ENCODE results near the gene MITF. TPM values are rescaled to one million over a fixed set of nuclear protein-coding genes. Genes with fewer than 3 reads are reported as not detected.
A peak's percentile ranks its signal among the peaks of the same experiment; 100 is the strongest.

Gene MITF
- total and polyA plus RNA-seq, 2 experiments from 2014 or later = 73.2 to 99.9 TPM

DNA sequence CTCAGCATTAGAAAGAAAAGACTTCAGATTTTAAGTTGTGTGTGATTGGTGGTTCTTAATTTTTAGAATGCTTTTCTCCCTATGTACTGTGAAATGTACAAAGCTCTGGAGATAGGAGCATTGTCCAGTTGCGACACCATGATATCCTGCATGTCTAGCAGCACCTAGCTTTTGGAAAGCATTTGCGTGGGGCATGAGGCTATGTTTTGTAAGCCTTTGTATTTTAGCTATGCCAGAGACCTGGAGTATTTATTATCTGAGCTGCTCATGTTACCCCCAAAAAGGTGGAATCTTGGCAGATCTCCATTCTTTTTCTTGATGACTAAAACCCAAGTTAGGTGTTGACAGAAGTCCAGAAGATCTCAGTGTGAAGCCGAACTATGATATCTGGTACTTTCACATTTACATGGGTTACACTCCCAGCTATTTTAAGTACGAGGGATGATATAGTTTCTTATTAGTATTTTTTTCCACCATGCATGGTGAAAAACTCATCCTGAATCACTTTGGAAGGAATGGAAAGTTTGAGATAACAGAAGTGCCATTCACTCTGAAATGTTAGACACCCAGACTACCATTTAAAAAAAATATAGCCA lies 133.6 kb downstream of the MITF start:
- no peaks in the 10 kb centered on the region for H3K36me3 ChIP-seq
- H3K27me3 ChIP-seq = no peaks in the 10 kb centered on the region
- H3K4me3 ChIP-seq = no peak overlapping the region
- H3K27ac ChIP-seq = peak overlapping the region; percentile 73
- TF ChIP-seq, protein P1, sequence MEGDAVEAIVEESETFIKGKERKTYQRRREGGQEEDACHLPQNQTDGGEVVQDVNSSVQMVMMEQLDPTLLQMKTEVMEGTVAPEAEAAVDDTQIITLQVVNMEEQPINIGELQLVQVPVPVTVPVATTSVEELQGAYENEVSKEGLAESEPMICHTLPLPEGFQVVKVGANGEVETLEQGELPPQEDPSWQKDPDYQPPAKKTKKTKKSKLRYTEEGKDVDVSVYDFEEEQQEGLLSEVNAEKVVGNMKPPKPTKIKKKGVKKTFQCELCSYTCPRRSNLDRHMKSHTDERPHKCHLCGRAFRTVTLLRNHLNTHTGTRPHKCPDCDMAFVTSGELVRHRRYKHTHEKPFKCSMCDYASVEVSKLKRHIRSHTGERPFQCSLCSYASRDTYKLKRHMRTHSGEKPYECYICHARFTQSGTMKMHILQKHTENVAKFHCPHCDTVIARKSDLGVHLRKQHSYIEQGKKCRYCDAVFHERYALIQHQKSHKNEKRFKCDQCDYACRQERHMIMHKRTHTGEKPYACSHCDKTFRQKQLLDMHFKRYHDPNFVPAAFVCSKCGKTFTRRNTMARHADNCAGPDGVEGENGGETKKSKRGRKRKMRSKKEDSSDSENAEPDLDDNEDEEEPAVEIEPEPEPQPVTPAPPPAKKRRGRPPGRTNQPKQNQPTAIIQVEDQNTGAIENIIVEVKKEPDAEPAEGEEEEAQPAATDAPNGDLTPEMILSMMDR (IDR thresholded peaks at IDR 0.05; ENCODE audit: low read depth, low read length) = no peak
- peaks cover 43% of the 10 kb centered on the region for H3K4me1 ChIP-seq (ENCODE audit: low read depth)
- H3K9me3 ChIP-seq (ENCODE audit: low read depth) = no peaks in the 10 kb centered on the region
- peak; percentile 9 to 42 for DNase-seq (ENCODE audit: low read depth in 1 of 2, low spot score in 1 of 2)

GRCh38 chr3:69876073-69876472 lies 136.8 kb downstream of the MITF start:
- TF ChIP-seq, protein P1 (IDR thresholded peaks at IDR 0.05; ENCODE audit: low read depth, low read length) = no peak
- no peak for DNase-seq (ENCODE audit: low read depth in 1 of 2, low spot score in 1 of 2)

GRCh38 chr3:69878254-69878653 lies 139.0 kb downstream of the MITF start:
- TF ChIP-seq, protein P1 (IDR thresholded peaks at IDR 0.05; ENCODE audit: low read depth, low read length) = no peak
- H3K4me3 ChIP-seq = no peak overlapping the region
- DNase-seq (ENCODE audit: low read depth in 1 of 2, low spot score in 1 of 2) = no peak

More at GRCh38 chr3:69876073-69876472, 136.8 kb downstream of the MITF start:
- Histone ChIP-seq H3K4me1 (ENCODE audit: low read depth) (peaks cover 43% of the 10 kb centered on the region), H3K27ac (no peak overlapping the region), H3K36me3 (peaks cover 9% of the 10 kb centered on the region), H3K9me3 (ENCODE audit: low read depth) (no peaks in the 10 kb centered on the region), H3K4me3 (no peak overlapping the region), H3K27me3 (no peaks in the 10 kb centered on the region)

GRCh38 chr3:69879051-69879450 lies 139.8 kb downstream of the MITF start:
- TF ChIP-seq, protein P1 (IDR thresholded peaks at IDR 0.05; ENCODE audit: low read depth, low read length) = no peak
- H3K27ac ChIP-seq = no peak overlapping the region
- peaks cover 9% of the 10 kb centered on the region for H3K36me3 ChIP-seq

More at GRCh38 chr3:69878254-69878653, 139.0 kb downstream of the MITF start:
- Histone ChIP-seq H3K27me3 (no peaks in the 10 kb centered on the region), H3K36me3 (peaks cover 9% of the 10 kb centered on the region), H3K9me3 (ENCODE audit: low read depth) (no peaks in the 10 kb centered on the region), H3K4me1 (ENCODE audit: low read depth) (peaks cover 21% of the 10 kb centered on the region), H3K27ac (no peak overlapping the region)

GRCh38 chr3:69880069-69880640 lies 140.9 kb downstream of the MITF start:
- TF ChIP-seq, protein P1 (IDR thresholded peaks at IDR 0.05; ENCODE audit: low read depth, low read length) = no peak
- Histone ChIP-seq H3K9me3 (ENCODE audit: low read depth) (no peaks in the 10 kb centered on the region), H3K27me3 (no peaks in the 10 kb centered on the region), H3K36me3 (peaks cover 9% of the 10 kb centered on the region), H3K27ac (no peak overlapping the region), H3K4me1 (ENCODE audit: low read depth) (peaks cover 15% of the 10 kb centered on the region), H3K4me3 (no peak overlapping the region)
- no peak for DNase-seq (ENCODE audit: low read depth in 1 of 2, low spot score in 1 of 2)

More at GRCh38 chr3:69879051-69879450, 139.8 kb downstream of the MITF start:
- H3K27me3 ChIP-seq = no peaks in the 10 kb centered on the region
- DNase-seq (ENCODE audit: low read depth in 1 of 2, low spot score in 1 of 2) = no peak
- no peaks in the 10 kb centered on the region for H3K9me3 ChIP-seq (ENCODE audit: low read depth)
- no peak overlapping the region for H3K4me3 ChIP-seq
- H3K4me1 ChIP-seq (ENCODE audit: low read depth) = peaks cover 15% of the 10 kb centered on the region

Data from cardiac muscle cell (in vitro differentiated cells and primary cell).